ENCODE data around the gene PTCD2.

- TF ChIP-seq CTCF (conservative IDR thresholded peaks at IDR 0.05; ENCODE audit: low read length) (no peak), EZH2phosphoT487 (IDR thresholded peaks at IDR 0.05; ENCODE audit: borderline replicate concordance) (no peak)
Observed at GRCh38 chr5:72295539-72295938, 24.6 kb upstream of the PTCD2 start.
